Keratinocyte (primary cell): Measurements from ENCODE around the gene TMC2.

ENCODE experiments used
- EZH2 ChIP-seq: IDR thresholded peaks from one replicate; pipeline ENCODE4 v1.6.1; 2012; ENCODE audit warnings: inconsistent platforms, mild to moderate bottlenecking, low read length, moderate library complexity
- TF ChIP-seq, protein P1 (sequence below), 3 experiments: IDR thresholded peaks in 1 of 3; conservative IDR thresholded peaks in 1 of 3; optimal IDR thresholded peaks in 1 of 3; 2 replicates in 2 of 3; 3 replicates in 1 of 3; pipeline versions ENCODE3 to v1.5.1; 2011; ENCODE audit warnings: low read length in 3 of 3, mild to moderate bottlenecking in 3 of 3, moderate library complexity in 2 of 3, control low read depth in 1 of 3, inconsistent platforms in 1 of 3; ENCODE audit not compliant: insufficient read depth in 2 of 3; ENCODE audit errors: extremely low read depth in 1 of 3

DNA sequence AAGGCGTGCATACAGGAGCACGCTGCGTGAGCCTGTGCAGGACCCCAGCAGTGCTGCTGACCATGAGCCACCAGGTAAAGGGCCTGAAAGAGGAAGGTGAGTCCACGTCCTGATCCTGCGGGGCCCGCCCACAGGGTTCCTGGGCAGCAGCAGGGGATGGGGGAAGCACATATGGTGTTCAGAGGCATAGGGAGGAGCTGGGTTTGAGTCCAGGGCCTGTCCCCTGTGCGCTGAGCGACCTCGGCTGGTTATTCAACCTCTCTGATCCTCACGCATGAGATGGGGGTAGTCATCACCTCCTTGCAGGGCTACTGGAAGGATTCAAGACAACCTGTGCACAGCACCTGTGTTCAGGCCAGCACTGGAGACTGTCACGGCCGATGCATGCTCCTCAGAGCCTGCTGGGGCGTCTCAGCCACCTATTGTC lies at the start of gene TMC2:
- TF ChIP-seq, protein P1, sequence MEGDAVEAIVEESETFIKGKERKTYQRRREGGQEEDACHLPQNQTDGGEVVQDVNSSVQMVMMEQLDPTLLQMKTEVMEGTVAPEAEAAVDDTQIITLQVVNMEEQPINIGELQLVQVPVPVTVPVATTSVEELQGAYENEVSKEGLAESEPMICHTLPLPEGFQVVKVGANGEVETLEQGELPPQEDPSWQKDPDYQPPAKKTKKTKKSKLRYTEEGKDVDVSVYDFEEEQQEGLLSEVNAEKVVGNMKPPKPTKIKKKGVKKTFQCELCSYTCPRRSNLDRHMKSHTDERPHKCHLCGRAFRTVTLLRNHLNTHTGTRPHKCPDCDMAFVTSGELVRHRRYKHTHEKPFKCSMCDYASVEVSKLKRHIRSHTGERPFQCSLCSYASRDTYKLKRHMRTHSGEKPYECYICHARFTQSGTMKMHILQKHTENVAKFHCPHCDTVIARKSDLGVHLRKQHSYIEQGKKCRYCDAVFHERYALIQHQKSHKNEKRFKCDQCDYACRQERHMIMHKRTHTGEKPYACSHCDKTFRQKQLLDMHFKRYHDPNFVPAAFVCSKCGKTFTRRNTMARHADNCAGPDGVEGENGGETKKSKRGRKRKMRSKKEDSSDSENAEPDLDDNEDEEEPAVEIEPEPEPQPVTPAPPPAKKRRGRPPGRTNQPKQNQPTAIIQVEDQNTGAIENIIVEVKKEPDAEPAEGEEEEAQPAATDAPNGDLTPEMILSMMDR (optimal IDR thresholded peaks at IDR 0.05 in 1 of 3, IDR thresholded peaks at IDR 0.05 in 1 of 3, conservative IDR thresholded peaks at IDR 0.05 in 1 of 3; ENCODE audit: extremely low read depth in 1 of 3, insufficient read depth in 2 of 3, low read length in 3 of 3), result no peak
- no peak for TF ChIP-seq EZH2
